Skeletal muscle tissue (tissue), 4 donors: Measurements from ENCODE around the gene SYCP2L. TPM values are rescaled to one million over a fixed set of nuclear protein-coding genes. Genes with fewer than 3 reads are reported as not detected.
"Not testable (repeated sequence)": the region's sequence is repeated elsewhere in the genome, so short reads cannot be mapped to it uniquely, and the experiment has no call there.

Source experiments
- H3K27ac ChIP-seq: one replicate; pipeline ENCODE4 v1.7.0; 2013; ENCODE audit warnings: mild to moderate bottlenecking, low read depth, low read length, inconsistent platforms
- H3K27me3 ChIP-seq, 3 donors: one replicate each; pipeline ENCODE4 v1.7.0; 2013; ENCODE audit warnings: low read length in 3 of 3; ENCODE audit not compliant: control insufficient read depth in 3 of 3, insufficient read depth in 3 of 3
- H3K36me3 ChIP-seq, 3 donors: one replicate each; pipeline ENCODE4 v1.7.0; 2013; ENCODE audit warnings: low read length in 3 of 3; ENCODE audit not compliant: control insufficient read depth in 3 of 3, insufficient read depth in 3 of 3
- H3K4me1 ChIP-seq, 3 donors: one replicate each; pipeline ENCODE4 v1.7.0; 2013; ENCODE audit warnings: low read length in 3 of 3, mild to moderate bottlenecking in 3 of 3; ENCODE audit not compliant: control insufficient read depth in 3 of 3, insufficient read depth in 3 of 3
- H3K4me3 ChIP-seq, 3 donors: one replicate each; pipeline ENCODE4 v1.7.0; 2013; ENCODE audit warnings: low read length in 3 of 3
- H3K9ac ChIP-seq, 3 donors: one replicate each; pipeline ENCODE4 v1.7.0; 2013; ENCODE audit warnings: low read length in 3 of 3, mild to moderate bottlenecking in 3 of 3, moderate library complexity in 2 of 3, low read depth in 1 of 3
- H3K9me3 ChIP-seq, 3 donors: one replicate each; pipeline ENCODE4 v1.7.0; 2013; ENCODE audit warnings: low read length in 3 of 3; ENCODE audit not compliant: control insufficient read depth in 3 of 3
- total RNA-seq: library from RNA; depleted of rRNA; stranded (reverse); fragments of >200 nt; gene quantifications from one replicate; pipeline ENCODE4 v1.2.3, GENCODE V29; 2014
- donor health status: Osteomylitis.

Gene SYCP2L
- total RNA-seq, 1 donor from 2014 or later = 1.6 TPM

DNA sequence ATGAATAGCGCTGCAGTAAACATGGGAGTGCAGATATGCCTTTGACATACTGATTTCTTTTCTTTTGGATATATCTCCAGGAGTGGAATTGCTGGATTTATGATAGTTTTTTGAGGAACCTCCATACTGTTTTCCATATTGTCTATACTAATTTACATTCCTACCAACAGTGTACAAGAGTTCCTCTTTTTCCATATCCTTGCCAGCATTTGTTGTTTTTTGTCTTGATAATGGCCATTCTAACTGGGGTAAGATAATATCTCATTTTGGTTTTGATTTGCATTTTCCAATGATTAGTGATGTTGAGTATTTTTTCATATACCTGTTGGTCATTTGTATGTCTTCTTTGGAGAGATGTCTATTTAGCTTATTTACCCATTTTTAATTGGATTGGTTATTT is 3.3 kb downstream of the SYCP2L start:
- Histone ChIP-seq H3K36me3 (no peaks in the 10 kb centered on the region), H3K4me1 (peaks cover 0 to 3% (median 3%) of the 10 kb centered on the region in 3 donors), H3K27me3 (peaks cover 8 to 21% (median 17%) of the 10 kb centered on the region in 3 donors), H3K9ac (no peak overlapping the region), H3K9me3 (peaks cover 0 to 3% (median 0%) of the 10 kb centered on the region in 3 donors), H3K4me3 (no peak overlapping the region), H3K27ac (no peak overlapping the region)

DNA sequence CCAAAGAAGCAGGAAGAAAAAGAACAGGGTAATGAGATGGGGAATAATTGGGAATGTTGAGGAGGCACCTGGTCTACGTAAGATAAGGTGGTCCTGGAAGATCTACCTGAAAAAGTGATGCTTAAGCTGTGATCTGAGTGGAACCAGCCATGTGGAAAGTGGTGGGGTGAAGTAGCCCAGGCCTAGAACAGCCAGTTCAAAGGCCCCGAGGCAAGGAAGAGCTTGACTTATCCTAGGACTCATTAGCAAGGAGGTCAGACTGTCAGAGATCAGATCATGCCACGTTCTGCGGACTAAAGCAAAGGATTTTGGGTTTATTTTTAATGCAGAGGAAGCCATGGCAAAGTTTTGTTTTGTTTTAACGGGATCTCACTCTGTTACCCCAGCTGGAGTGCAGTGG is 5.1 kb downstream of the SYCP2L start:
- Histone ChIP-seq H3K4me1 (peaks cover 0 to 3% (median 2%) of the 10 kb centered on the region in 3 donors), H3K27me3 (peaks cover 3 to 9% (median 8%) of the 10 kb centered on the region in 3 donors), H3K9me3 (peaks cover 0 to 3% (median 0%) of the 10 kb centered on the region in 3 donors), H3K9ac (no peak overlapping the region), H3K36me3 (no peaks in the 10 kb centered on the region), H3K27ac (no peak overlapping the region), H3K4me3 (no peak overlapping the region)

DNA sequence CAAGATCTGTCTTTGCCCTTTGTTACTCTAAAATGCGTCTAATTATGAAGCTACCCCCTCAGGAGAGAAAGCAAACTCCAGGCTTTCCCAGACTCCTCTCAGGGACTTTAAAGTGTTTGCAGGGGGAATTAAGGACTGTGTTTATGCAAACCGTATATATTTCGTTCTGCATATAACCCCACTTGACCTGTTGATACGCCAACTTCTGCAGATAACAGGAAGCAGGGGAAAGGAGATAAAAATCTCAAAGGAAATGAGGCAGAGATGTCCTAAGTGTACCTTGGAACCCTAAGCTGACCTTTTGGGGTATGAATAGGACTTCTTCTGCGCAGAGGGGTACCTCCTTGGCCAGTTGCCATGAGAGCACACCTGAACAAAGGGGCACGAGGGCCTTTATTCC is 8.1 kb downstream of the SYCP2L start:
- no peaks in the 10 kb centered on the region for H3K4me1 ChIP-seq
- peaks cover 0 to 3% (median 0%) of the 10 kb centered on the region in 3 donors for H3K9me3 ChIP-seq
- H3K36me3 ChIP-seq = no peaks in the 10 kb centered on the region
- no peaks in the 10 kb centered on the region for H3K27me3 ChIP-seq
- no peak overlapping the region for H3K4me3 ChIP-seq
- H3K27ac ChIP-seq = no peak overlapping the region
- H3K9ac ChIP-seq = no peak overlapping the region

DNA sequence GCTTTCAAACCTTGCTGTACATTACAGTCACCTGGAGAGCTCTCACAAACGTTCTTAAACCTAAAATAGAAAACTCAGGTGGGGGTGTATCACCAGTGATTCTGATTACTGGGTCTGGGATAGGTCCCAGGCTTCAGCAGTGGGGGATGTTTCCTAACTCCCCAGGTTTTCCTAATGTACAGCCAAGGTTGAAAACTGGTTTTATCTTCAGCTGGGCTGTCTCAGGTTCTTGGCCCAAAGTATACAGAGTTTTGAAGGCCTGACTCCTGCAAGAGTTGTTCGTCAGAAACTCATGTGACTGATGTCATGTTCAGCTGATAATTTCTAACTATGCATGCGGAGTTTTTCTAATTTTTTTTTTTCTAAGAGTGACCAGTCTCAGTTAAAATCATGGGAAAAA is 9.8 kb downstream of the SYCP2L start:
- Histone ChIP-seq H3K9ac (no peak overlapping the region), H3K4me3 (no peak overlapping the region), H3K9me3 (peaks cover 0 to 2% (median 0%) of the 10 kb centered on the region in 3 donors), H3K36me3 (no peaks in the 10 kb centered on the region), H3K4me1 (no peaks in the 10 kb centered on the region), H3K27me3 (no peaks in the 10 kb centered on the region), H3K27ac (no peak overlapping the region)

DNA sequence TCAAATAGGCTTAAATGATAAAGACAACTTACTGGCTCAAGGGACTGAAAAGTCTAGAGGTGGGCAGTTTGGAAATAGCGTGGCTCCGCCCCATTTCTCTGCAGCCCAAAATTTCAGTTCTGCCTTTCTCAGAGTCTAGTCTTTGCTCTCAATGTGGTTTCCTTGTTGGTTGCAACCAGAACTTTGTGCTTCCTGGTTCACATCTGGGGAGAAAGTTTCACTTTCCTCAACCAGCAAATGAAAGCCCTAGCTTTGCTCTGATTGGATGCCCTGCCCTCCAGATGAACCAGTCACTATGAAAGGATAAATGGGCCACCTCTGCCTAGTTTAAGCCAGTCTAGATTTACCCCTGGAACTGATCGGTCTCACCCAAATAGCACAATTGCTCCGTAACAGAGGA is 14.9 kb downstream of the SYCP2L start:
- H3K36me3 ChIP-seq = no peaks in the 10 kb centered on the region
- H3K4me3 ChIP-seq = no peak overlapping the region
- no peaks in the 10 kb centered on the region for H3K27me3 ChIP-seq
- no peaks in the 10 kb centered on the region for H3K4me1 ChIP-seq
- no peak overlapping the region for H3K27ac ChIP-seq
- H3K9me3 ChIP-seq = no peaks in the 10 kb centered on the region
- H3K9ac ChIP-seq = no peak overlapping the region

DNA sequence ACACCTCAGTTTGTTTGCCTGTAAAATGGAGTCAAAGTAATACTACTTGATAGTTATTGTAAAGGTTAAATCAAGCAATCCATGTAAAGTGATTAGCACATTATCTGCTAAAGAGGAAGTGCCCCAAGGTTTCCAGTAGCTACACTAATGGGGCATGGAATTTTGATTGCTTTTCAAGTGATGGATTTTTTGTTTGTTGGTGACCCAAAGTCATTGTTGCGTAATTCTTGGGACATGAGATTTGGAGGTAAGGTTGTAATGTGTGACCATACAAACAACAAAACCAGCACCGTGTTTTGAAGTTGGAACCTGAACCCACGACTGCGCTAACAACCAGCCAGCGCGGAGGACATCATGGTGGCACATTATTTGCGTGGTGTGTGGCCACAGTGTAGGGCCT is 17.2 kb downstream of the SYCP2L start:
- Histone ChIP-seq H3K9me3 (no peaks in the 10 kb centered on the region), H3K36me3 (no peaks in the 10 kb centered on the region), H3K4me3 (no peak overlapping the region), H3K27ac (no peak overlapping the region), H3K4me1 (no peaks in the 10 kb centered on the region), H3K27me3 (no peaks in the 10 kb centered on the region), H3K9ac (no peak overlapping the region)

DNA sequence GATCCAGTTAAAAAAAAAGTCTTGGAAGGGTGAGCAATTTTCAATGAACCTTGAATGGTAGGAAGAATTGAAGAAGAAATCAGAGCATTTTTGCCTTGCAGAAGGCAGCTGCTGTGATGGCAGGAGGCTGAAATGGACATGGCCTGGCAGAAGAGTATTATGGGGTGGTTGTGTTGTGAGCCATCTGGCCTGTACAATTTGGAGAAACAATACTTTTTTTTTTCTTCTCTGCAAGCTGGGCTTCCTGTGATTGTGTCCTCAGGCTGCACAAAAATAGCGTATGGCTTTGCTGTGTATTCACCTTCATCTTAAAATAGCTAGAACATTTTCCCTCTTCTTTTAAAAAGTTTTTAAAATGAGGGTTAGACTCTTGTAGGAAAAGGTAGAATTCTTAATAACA is 21.4 kb downstream of the SYCP2L start:
- H3K9me3 ChIP-seq = no peaks in the 10 kb centered on the region
- H3K9ac ChIP-seq = no peak overlapping the region
- no peak overlapping the region for H3K4me3 ChIP-seq
- no peak overlapping the region for H3K27ac ChIP-seq
- H3K36me3 ChIP-seq = no peaks in the 10 kb centered on the region
- no peaks in the 10 kb centered on the region for H3K4me1 ChIP-seq
- no peaks in the 10 kb centered on the region for H3K27me3 ChIP-seq

DNA sequence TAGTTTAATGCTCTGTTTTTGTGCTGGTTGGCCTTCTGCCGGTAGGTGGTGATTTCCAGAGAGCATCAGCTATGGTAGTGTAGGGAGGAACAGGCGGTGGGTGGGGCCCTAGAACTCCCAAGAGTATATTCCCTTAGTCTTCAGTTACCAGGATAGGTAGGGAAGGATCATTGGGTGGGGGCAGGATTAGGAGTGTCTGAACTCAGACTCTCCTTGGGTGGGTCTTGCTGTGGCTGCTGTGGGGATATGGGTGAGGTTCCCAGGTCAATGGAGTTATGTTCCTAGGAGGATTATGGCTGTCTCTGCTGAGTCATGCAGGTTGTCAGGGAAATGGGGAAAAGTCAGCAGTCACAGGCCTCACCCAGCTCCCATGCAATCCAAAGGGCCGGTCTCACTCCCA is 32.7 kb downstream of the SYCP2L start:
- H3K4me1 ChIP-seq, H3K27ac ChIP-seq, H3K9me3 ChIP-seq, H3K36me3 ChIP-seq, H3K4me3 ChIP-seq, H3K9ac ChIP-seq, H3K27me3 ChIP-seq: not testable (repeated sequence)

DNA sequence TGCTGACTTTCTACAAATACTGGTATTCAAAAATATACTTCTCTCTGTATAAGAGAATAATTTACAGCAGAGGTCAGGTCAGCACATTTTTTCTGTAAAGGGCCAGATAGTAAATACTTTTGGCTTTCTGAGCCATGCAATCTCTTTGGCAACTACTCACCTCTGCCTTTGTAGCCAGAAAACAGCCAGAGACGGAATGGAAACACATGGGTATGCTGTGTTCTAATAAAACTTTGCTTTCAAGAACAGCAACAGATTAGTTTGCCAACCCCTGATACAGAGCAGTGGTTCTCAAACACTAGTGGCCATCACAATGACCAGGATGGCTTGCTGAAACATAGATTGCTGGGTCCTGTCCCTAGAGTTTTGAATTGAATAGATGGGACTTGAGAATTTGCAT is 46.3 kb downstream of the SYCP2L start:
- Histone ChIP-seq H3K27me3 (no peaks in the 10 kb centered on the region), H3K4me3 (no peak overlapping the region), H3K4me1 (no peaks in the 10 kb centered on the region), H3K9ac (no peak overlapping the region), H3K9me3 (no peaks in the 10 kb centered on the region), H3K27ac (no peak overlapping the region), H3K36me3 (no peaks in the 10 kb centered on the region)

DNA sequence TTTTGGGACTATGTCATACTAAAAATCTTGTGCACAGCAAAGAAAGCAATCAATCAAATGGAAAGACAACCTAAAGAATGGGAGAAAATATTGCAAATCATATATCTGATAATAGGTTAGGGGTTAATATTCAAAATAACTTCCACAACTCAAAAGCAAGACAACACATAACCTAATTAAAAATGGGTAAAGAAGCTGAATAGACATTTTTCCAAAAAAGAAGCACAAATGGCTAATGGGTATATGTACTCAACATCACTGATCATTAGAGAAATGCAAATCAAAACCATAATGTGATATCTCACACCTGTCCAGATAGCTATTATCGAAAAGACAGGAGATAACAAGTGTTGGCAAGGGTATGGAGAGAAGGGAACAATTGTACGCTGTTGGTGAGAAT is 53.0 kb downstream of the SYCP2L start:
- H3K27me3 ChIP-seq = no peaks in the 10 kb centered on the region
- no peaks in the 10 kb centered on the region for H3K4me1 ChIP-seq
- no peak overlapping the region for H3K27ac ChIP-seq
- peaks cover 0 to 1% (median 0%) of the 10 kb centered on the region in 3 donors for H3K9me3 ChIP-seq
- no peaks in the 10 kb centered on the region for H3K36me3 ChIP-seq
- H3K9ac ChIP-seq = no peak overlapping the region
- no peak overlapping the region for H3K4me3 ChIP-seq

DNA sequence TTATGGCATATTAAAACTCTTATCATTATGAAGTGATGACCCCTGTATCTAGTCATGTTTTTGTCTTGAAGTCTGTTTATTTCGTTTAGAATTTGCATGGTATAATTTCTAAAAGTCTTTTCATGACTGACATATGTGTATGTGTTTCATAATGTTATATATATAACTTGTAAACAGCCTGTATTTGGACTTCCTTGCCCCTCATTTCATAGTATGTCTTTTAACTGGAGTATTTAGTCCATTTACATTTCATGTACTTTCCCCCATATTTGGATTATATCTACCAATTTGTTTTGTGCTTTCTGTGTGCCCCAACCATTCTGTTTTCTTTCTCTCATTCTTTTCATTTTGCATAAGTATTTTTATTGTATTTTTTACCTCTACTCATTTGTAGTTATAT is 59.0 kb downstream of the SYCP2L start:
- Histone ChIP-seq H3K36me3 (no peaks in the 10 kb centered on the region), H3K4me1 (no peaks in the 10 kb centered on the region), H3K27me3 (no peaks in the 10 kb centered on the region), H3K9me3 (no peaks in the 10 kb centered on the region), H3K9ac (no peak overlapping the region), H3K4me3 (no peak overlapping the region), H3K27ac (no peak overlapping the region)
